MM.1S (cell line): ENCODE data around the gene SGCD.

Source experiments
- DNase-seq: peaks from one replicate; pipeline ENCODE4 v3.0.0-alpha.2; 2015
- H2AFZ ChIP-seq: fragments of 300-600 bp; sonication (generic); 2 replicates; pipeline ENCODE4 v1.6.0; 2016; ENCODE audit warnings: antibody characterized with exemption, low read length
- H3F3A ChIP-seq: fragments of 300-600 bp; sonication (generic); 2 replicates; pipeline ENCODE4 v1.6.1; 2016; ENCODE audit warnings: mild to moderate bottlenecking, antibody characterized with exemption, low read length, moderate library complexity, mixed read lengths; ENCODE audit not compliant: insufficient read depth
- H3K27ac ChIP-seq: fragments of 300-600 bp; sonication (generic); 2 replicates; pipeline ENCODE4 v1.5.1; 2016; ENCODE audit warnings: mild to moderate bottlenecking, low read length
- H3K27me3 ChIP-seq: fragments of 300-600 bp; sonication (generic); replicated peaks from 2 replicates; pipeline ENCODE4 v1.6.0; 2016; ENCODE audit warnings: low read length; ENCODE audit not compliant: insufficient read depth
- H3K36me3 ChIP-seq: fragments of 300-600 bp; sonication (generic); replicated peaks from 2 replicates; pipeline ENCODE4 v1.6.1; 2016; ENCODE audit warnings: mild to moderate bottlenecking, low read length, mixed read lengths; ENCODE audit not compliant: insufficient read depth
- H3K4me1 ChIP-seq: fragments of 300-600 bp; sonication (generic); 2 replicates; pipeline ENCODE4 v1.6.1; 2016; ENCODE audit warnings: low read length, mixed read lengths
- H3K4me2 ChIP-seq: fragments of 300-600 bp; sonication (generic); 2 replicates; pipeline ENCODE4 v1.6.0; 2016; ENCODE audit warnings: low read depth, low read length
- H3K4me3 ChIP-seq: fragments of 300-600 bp; sonication (generic); 2 replicates; pipeline ENCODE4 v1.5.1; 2016; ENCODE audit warnings: low read length, mixed read lengths
- H3K79me2 ChIP-seq: fragments of 300-600 bp; sonication (generic); 2 replicates; pipeline ENCODE4 v1.6.1; 2016; ENCODE audit warnings: mixed run types, low read length, mixed read lengths
- H3K9ac ChIP-seq: fragments of 300-600 bp; sonication (generic); 2 replicates; pipeline ENCODE4 v1.6.1; 2016; ENCODE audit warnings: low read length, mixed read lengths
- H3K9me2 ChIP-seq: fragments of 300-600 bp; sonication (generic); replicated peaks from 2 replicates; pipeline ENCODE4 v1.6.1; 2016; ENCODE audit warnings: mild to moderate bottlenecking, low read length, mixed read lengths; ENCODE audit not compliant: insufficient read depth
- H3K9me3 ChIP-seq: fragments of 300-600 bp; sonication (generic); replicated peaks from 2 replicates; pipeline ENCODE4 v1.6.1; 2016; ENCODE audit warnings: mild to moderate bottlenecking, low read length, mixed read lengths; ENCODE audit not compliant: insufficient read depth
- H4K20me1 ChIP-seq: fragments of 300-600 bp; sonication (generic); 2 replicates; pipeline ENCODE4 v1.6.1; 2016; ENCODE audit warnings: mild to moderate bottlenecking, low read length, moderate library complexity, mixed read lengths; ENCODE audit not compliant: insufficient read depth
- CTCF ChIP-seq: fragments of 300-600 bp; sonication (generic); IDR thresholded peaks from 2 replicates; pipeline ENCODE4 v1.5.1; 2016; ENCODE audit warnings: antibody characterized with exemption, low read length, mixed read lengths
- EZH2 ChIP-seq: fragments of 300-600 bp; sonication (generic); optimal IDR thresholded peaks from 2 replicates; pipeline ENCODE3; 2017; ENCODE audit warnings: low read depth, mild to moderate bottlenecking, antibody characterized with exemption, low read length, mixed read lengths
- EZH2phosphoT487 ChIP-seq: fragments of 300-600 bp; sonication (generic); IDR thresholded peaks from 2 replicates; pipeline ENCODE4 v1.6.1; 2018; ENCODE audit warnings: antibody characterized with exemption, low read length

SGCD gene

GRCh38 chr5:156694598-156694997, 367.6 kb downstream of the SGCD start:
- Histone ChIP-seq H3K9me3 (no peaks in the 10 kb centered on the region), H3K79me2 (no peaks in the 10 kb centered on the region), H3K9me2 (no peaks in the 10 kb centered on the region), H4K20me1 (no peaks in the 10 kb centered on the region), H3K4me3 (no peak overlapping the region), H3K27me3 (no peaks in the 10 kb centered on the region), H3K27ac (no peak overlapping the region), H3K9ac (no peak overlapping the region), H3K4me2 (no peak overlapping the region), H3F3A (no peaks in the 10 kb centered on the region), H3K36me3 (no peaks in the 10 kb centered on the region), H3K4me1 (no peaks in the 10 kb centered on the region), H2AFZ (no peak overlapping the region)
- DNase-seq = no peak
- no peak for TF ChIP-seq EZH2
- TF ChIP-seq EZH2phosphoT487 = no peak
- no peak for TF ChIP-seq CTCF

- Histone ChIP-seq H3F3A (no peaks in the 10 kb centered on the region), H2AFZ (no peak overlapping the region), H3K9me3 (no peaks in the 10 kb centered on the region), H3K4me3 (no peak overlapping the region), H3K4me2 (no peak overlapping the region), H3K79me2 (no peaks in the 10 kb centered on the region), H3K27ac (no peak overlapping the region), H3K4me1 (no peaks in the 10 kb centered on the region), H3K36me3 (no peaks in the 10 kb centered on the region), H3K9me2 (no peaks in the 10 kb centered on the region), H4K20me1 (no peaks in the 10 kb centered on the region), H3K27me3 (no peaks in the 10 kb centered on the region), H3K9ac (no peak overlapping the region)
- no peak for TF ChIP-seq EZH2
- TF ChIP-seq EZH2phosphoT487 = no peak
- no peak for TF ChIP-seq CTCF
- no peak for DNase-seq
These were observed 368.8 kb downstream of the SGCD start for GRCh38 chr5:156695774-156696173.

- H3K79me2 ChIP-seq = no peaks in the 10 kb centered on the region
- no peaks in the 10 kb centered on the region for H3K4me1 ChIP-seq
- no peaks in the 10 kb centered on the region for H3F3A ChIP-seq
- H3K9ac ChIP-seq = no peak overlapping the region
- no peak overlapping the region for H3K27ac ChIP-seq
- H2AFZ ChIP-seq = no peak overlapping the region
- no peaks in the 10 kb centered on the region for H4K20me1 ChIP-seq
- no peak for DNase-seq
- H3K9me3 ChIP-seq = no peaks in the 10 kb centered on the region
- H3K4me2 ChIP-seq = no peak overlapping the region
- no peaks in the 10 kb centered on the region for H3K27me3 ChIP-seq
- H3K4me3 ChIP-seq = no peak overlapping the region
- no peaks in the 10 kb centered on the region for H3K36me3 ChIP-seq
- no peaks in the 10 kb centered on the region for H3K9me2 ChIP-seq
- TF ChIP-seq EZH2phosphoT487 = no peak
- no peak for TF ChIP-seq CTCF
- no peak for TF ChIP-seq EZH2
These were observed 371.4 kb downstream of the SGCD start for GRCh38 chr5:156698323-156698722.
